Measurements from ENCODE around the gene SCIN.

SCIN gene

GRCh38 chr7:12595148-12595547 lies 24.6 kb downstream of the SCIN start:
- no peaks in the 10 kb centered on the region for H3K9me3 Mint-ChIP-seq
- ATAC-seq (replicated peaks; ENCODE audit: extremely low read depth, poor library complexity, severe bottlenecking) (no peak), DNase-seq (ENCODE audit: low spot score in 2 of 2) (no peak)

GRCh38 chr7:12596225-12596790 lies 25.8 kb downstream of the SCIN start:
- Mint-ChIP-seq H3K9me3 (no peaks in the 10 kb centered on the region), H3K4me3 (no peak overlapping the region), H3K27ac (ENCODE audit: low read depth) (no peak overlapping the region), H3K36me3 (ENCODE audit: insufficient read depth) (no peaks in the 10 kb centered on the region), H3K4me1 (no peaks in the 10 kb centered on the region), H3K27me3 (peaks cover 14% of the 10 kb centered on the region)
- ATAC-seq (replicated peaks; ENCODE audit: extremely low read depth, poor library complexity, severe bottlenecking) (no peak), DNase-seq (ENCODE audit: low spot score in 2 of 2) (no peak)

More at GRCh38 chr7:12595148-12595547, 24.6 kb downstream of the SCIN start:
- H3K27ac Mint-ChIP-seq (ENCODE audit: low read depth) = no peak overlapping the region
- H3K4me1 Mint-ChIP-seq = no peaks in the 10 kb centered on the region
- H3K36me3 Mint-ChIP-seq (ENCODE audit: insufficient read depth) = no peaks in the 10 kb centered on the region
- H3K4me3 Mint-ChIP-seq = no peak overlapping the region
- H3K27me3 Mint-ChIP-seq = peaks cover 14% of the 10 kb centered on the region

DNA sequence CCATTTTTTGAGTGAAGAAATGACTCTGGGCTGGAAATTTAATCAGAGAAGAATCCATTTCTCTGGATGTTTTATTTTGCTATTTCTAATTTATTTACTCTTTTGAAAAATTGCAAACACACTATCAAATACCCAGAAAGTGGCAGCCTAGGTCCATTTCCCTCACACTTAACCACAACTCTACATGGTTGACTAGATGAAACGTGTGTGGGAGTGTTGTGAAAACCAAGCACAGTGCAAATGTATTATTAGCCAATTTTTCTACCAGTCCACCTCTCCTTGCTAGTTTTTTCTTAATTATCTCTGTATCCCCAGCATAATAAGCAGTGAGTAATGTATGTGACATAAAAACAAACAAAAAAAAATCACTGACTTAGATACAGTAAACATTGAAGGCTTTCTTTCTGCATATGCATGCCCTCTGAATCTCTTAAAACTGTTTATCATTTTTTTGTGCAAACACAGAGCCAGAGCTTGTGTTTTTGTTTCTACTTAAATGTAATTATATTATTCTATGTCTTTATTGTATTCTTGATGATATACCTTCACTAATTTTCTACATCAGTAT lies 30.9 kb downstream of the SCIN start:
- Mint-ChIP-seq H3K4me3 (no peak overlapping the region), H3K4me1 (no peaks in the 10 kb centered on the region), H3K36me3 (ENCODE audit: insufficient read depth) (no peaks in the 10 kb centered on the region), H3K27ac (ENCODE audit: low read depth) (no peak overlapping the region), H3K9me3 (peaks cover 4% of the 10 kb centered on the region), H3K27me3 (no peaks in the 10 kb centered on the region)
- DNase-seq (ENCODE audit: low spot score in 2 of 2) (no peak), ATAC-seq (replicated peaks; ENCODE audit: extremely low read depth, poor library complexity, severe bottlenecking) (no peak)

GRCh38 chr7:12607134-12607533 lies 36.6 kb downstream of the SCIN start:
- Mint-ChIP-seq H3K4me1 (no peaks in the 10 kb centered on the region), H3K4me3 (no peak overlapping the region), H3K27ac (ENCODE audit: low read depth) (no peak overlapping the region), H3K36me3 (ENCODE audit: insufficient read depth) (no peaks in the 10 kb centered on the region), H3K27me3 (peaks cover 23% of the 10 kb centered on the region), H3K9me3 (peaks cover 4% of the 10 kb centered on the region)
- ATAC-seq (replicated peaks; ENCODE audit: extremely low read depth, poor library complexity, severe bottlenecking) = no peak
- DNase-seq (ENCODE audit: low spot score in 2 of 2) = no peak

DNA sequence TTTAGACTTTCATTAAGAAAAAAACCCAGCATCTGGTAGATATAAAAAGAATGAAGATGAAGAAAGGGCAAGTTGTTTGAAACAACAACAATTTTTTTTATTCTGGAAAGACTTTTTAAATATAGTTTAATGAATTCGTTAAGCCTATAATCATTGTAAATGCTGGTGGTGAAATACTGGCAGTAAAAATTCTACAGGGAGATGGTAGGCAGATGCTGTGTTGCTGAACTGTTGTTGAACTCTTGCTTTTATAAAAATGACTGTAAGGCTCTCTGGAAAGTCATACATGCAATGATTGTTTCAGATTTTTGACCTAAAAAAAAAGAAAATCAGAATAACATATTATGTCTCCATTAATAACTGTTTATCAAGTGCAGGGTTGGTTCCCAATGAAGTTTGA lies 39.0 kb downstream of the SCIN start:
- Mint-ChIP-seq H3K4me1 (no peaks in the 10 kb centered on the region), H3K9me3 (peaks cover under 1% of the 10 kb centered on the region), H3K36me3 (ENCODE audit: insufficient read depth) (no peaks in the 10 kb centered on the region), H3K4me3 (no peak overlapping the region), H3K27me3 (peaks cover 30% of the 10 kb centered on the region), H3K27ac (ENCODE audit: low read depth) (no peak overlapping the region)
- DNase-seq (ENCODE audit: low spot score in 2 of 2) (no peak), ATAC-seq (replicated peaks; ENCODE audit: extremely low read depth, poor library complexity, severe bottlenecking) (no peak)

- no peaks in the 10 kb centered on the region for H3K4me1 Mint-ChIP-seq
- peaks cover 38% of the 10 kb centered on the region for H3K27me3 Mint-ChIP-seq
- ATAC-seq (replicated peaks; ENCODE audit: extremely low read depth, poor library complexity, severe bottlenecking) = no peak
- H3K36me3 Mint-ChIP-seq (ENCODE audit: insufficient read depth) = no peaks in the 10 kb centered on the region
- no peak overlapping the region for H3K27ac Mint-ChIP-seq (ENCODE audit: low read depth)
- H3K9me3 Mint-ChIP-seq = no peaks in the 10 kb centered on the region
- no peak overlapping the region for H3K4me3 Mint-ChIP-seq
- no peak for DNase-seq (ENCODE audit: low spot score in 2 of 2)
Measured at GRCh38 chr7:12610899-12611298, 40.4 kb downstream of the SCIN start.

DNA sequence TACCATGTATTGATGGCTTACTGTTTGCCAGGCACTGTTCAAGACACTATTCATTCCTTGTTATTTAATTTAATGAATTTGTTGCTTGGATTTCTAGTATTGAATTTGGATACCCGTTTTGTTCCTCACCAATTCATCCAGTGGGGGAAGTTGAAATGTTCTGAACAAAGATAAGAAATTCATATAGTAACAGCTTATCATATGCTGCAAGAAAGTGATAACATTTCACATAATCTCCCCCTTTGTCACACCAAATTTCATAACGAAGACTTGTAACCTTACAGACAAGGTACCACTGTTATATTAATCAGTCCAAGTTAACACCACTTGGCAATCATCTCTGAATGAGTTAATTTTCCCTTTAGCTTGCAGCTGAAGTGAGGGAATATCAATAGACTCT lies 42.1 kb downstream of the SCIN start:
- no peak overlapping the region for H3K27ac Mint-ChIP-seq (ENCODE audit: low read depth)
- H3K4me1 Mint-ChIP-seq = no peaks in the 10 kb centered on the region

DNA sequence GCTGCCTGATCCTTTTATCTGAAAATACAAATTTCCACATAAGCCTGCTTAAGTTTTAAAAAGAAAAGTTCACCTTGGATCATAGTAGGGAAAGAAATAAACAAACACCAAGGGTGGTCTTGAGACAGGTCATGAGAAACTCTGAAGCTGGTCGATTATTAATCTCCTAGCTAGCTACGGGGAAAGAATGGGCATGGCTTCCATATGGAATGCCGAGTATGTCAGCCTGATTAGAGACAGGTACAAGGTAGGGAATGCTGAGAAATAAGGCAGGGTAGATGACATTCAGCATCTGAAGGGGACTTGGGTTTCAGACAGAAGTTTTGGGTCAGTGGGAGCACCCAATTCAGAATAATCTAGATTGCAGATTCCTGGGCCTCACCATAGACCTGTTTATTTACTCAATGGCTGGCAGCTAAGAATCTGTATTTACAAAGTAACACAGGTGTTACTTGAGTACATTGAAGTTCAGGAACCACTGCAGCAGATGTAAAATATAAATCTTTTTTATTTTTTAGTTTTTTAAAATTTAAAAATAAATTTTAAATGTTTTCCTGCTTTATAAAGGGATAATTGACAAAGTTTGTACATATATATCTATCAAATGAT lies 49.0 kb downstream of the SCIN start:
- Mint-ChIP-seq H3K9me3 (no peaks in the 10 kb centered on the region), H3K36me3 (ENCODE audit: insufficient read depth) (no peaks in the 10 kb centered on the region), H3K4me1 (no peaks in the 10 kb centered on the region), H3K27me3 (peaks cover 8% of the 10 kb centered on the region), H3K27ac (ENCODE audit: low read depth) (no peak overlapping the region), H3K4me3 (no peak overlapping the region)
- no peak for ATAC-seq (replicated peaks; ENCODE audit: extremely low read depth, poor library complexity, severe bottlenecking)
- no peak for DNase-seq (ENCODE audit: low spot score in 2 of 2)

More for the DNA sequence above, 42.1 kb downstream of the SCIN start:
- Mint-ChIP-seq H3K36me3 (ENCODE audit: insufficient read depth) (no peaks in the 10 kb centered on the region), H3K27me3 (peaks cover 38% of the 10 kb centered on the region), H3K9me3 (no peaks in the 10 kb centered on the region), H3K4me3 (no peak overlapping the region)
- DNase-seq (ENCODE audit: low spot score in 2 of 2) (no peak), ATAC-seq (replicated peaks; ENCODE audit: extremely low read depth, poor library complexity, severe bottlenecking) (no peak)

- peaks cover 5% of the 10 kb centered on the region for H3K27me3 Mint-ChIP-seq
- no peak for DNase-seq (ENCODE audit: low spot score in 2 of 2)
- H3K9me3 Mint-ChIP-seq = no peaks in the 10 kb centered on the region
- H3K4me1 Mint-ChIP-seq = no peaks in the 10 kb centered on the region
- H3K27ac Mint-ChIP-seq (ENCODE audit: low read depth) = no peak overlapping the region
- H3K36me3 Mint-ChIP-seq (ENCODE audit: insufficient read depth) = no peaks in the 10 kb centered on the region
- no peak for ATAC-seq (replicated peaks; ENCODE audit: extremely low read depth, poor library complexity, severe bottlenecking)
- no peak overlapping the region for H3K4me3 Mint-ChIP-seq
Measured at GRCh38 chr7:12620371-12620770, 49.9 kb downstream of the SCIN start.

DNA sequence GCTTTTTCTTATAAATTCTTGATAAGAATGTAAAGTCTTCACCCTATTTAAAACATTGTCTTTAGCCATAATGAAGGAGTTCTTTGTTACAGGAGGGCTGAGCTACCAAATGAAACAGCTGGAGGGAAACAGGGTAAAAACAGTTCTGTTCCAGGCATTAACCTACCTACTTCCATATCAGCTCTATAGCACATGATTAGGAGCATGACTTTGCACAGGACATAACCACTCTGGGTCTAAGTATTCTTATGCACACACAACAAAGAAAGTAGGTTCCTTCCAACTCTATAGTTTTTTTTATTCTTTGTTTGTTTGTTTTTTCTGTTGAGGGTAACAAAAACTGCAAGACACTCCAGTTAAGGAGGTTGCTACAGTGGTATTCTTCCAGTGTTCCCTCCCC lies 52.7 kb downstream of the SCIN start:
- ATAC-seq (replicated peaks; ENCODE audit: extremely low read depth, poor library complexity, severe bottlenecking) (no peak), DNase-seq (ENCODE audit: low spot score in 2 of 2) (no peak)
- Mint-ChIP-seq H3K4me3 (no peak overlapping the region), H3K9me3 (no peaks in the 10 kb centered on the region), H3K36me3 (ENCODE audit: insufficient read depth) (no peaks in the 10 kb centered on the region), H3K27me3 (peaks cover 28% of the 10 kb centered on the region), H3K27ac (ENCODE audit: low read depth) (no peak overlapping the region), H3K4me1 (no peaks in the 10 kb centered on the region)

GRCh38 chr7:12623885-12624498 lies 53.5 kb downstream of the SCIN start:
- Mint-ChIP-seq H3K9me3 (no peaks in the 10 kb centered on the region), H3K27me3 (peaks cover 31% of the 10 kb centered on the region), H3K4me1 (no peaks in the 10 kb centered on the region), H3K27ac (ENCODE audit: low read depth) (no peak overlapping the region), H3K4me3 (no peak overlapping the region), H3K36me3 (ENCODE audit: insufficient read depth) (no peaks in the 10 kb centered on the region)
- DNase-seq (ENCODE audit: low spot score in 2 of 2) (no peak), ATAC-seq (replicated peaks; ENCODE audit: extremely low read depth, poor library complexity, severe bottlenecking) (no peak)

GRCh38 chr7:12625836-12626235 lies 55.3 kb downstream of the SCIN start:
- Mint-ChIP-seq H3K36me3 (ENCODE audit: insufficient read depth) (no peaks in the 10 kb centered on the region), H3K4me1 (no peaks in the 10 kb centered on the region), H3K4me3 (no peak overlapping the region), H3K9me3 (no peaks in the 10 kb centered on the region), H3K27me3 (peaks cover 31% of the 10 kb centered on the region), H3K27ac (ENCODE audit: low read depth) (no peak overlapping the region)
- no peak for ATAC-seq (replicated peaks; ENCODE audit: extremely low read depth, poor library complexity, severe bottlenecking)
- DNase-seq (ENCODE audit: low spot score in 2 of 2) = no peak
